Brain microvascular endothelial cell (primary cell): ENCODE results near the gene OR6P1.

Experiments used
- DNase-seq: peaks from one replicate; pipeline ENCODE4 v3.0.0-alpha.2; 2020
- H3K27ac ChIP-seq: fragments of 250-450 bp; sonication (Bioruptor Pico); 2 replicates; pipeline ENCODE4 v1.5.1; 2020; ENCODE audit warnings: mild to moderate bottlenecking, moderate library complexity
- H3K27me3 ChIP-seq: fragments of 250-450 bp; sonication (Bioruptor Pico); replicated peaks from 2 replicates; pipeline ENCODE4 v1.5.1; 2020; ENCODE audit warnings: mild to moderate bottlenecking
- H3K36me3 ChIP-seq: fragments of 250-450 bp; sonication (Bioruptor Pico); replicated peaks from 2 replicates; pipeline ENCODE4 v1.5.1; 2020; ENCODE audit warnings: mild to moderate bottlenecking
- H3K4me3 ChIP-seq: 2 replicates; pipeline ENCODE4 v1.5.1; 2011; ENCODE audit warnings: low read depth, mild to moderate bottlenecking, control low read depth, low read length, moderate library complexity
- CTCF ChIP-seq: IDR thresholded peaks from 2 replicates; pipeline ENCODE4 v1.5.1; 2011; ENCODE audit warnings: low read depth, mild to moderate bottlenecking, moderate library complexity, low read length, control low read depth, inconsistent platforms; ENCODE audit errors: missing control alignments
- in situ Hi-C: cut with HindIII; loops from 2 replicates; pipeline ENCODE4 v1.10.0; 2017; ENCODE audit warnings: low sequenced_read_pairs, low pct_ligation_motif_present

OR6P1 gene

GRCh38 chr1:158563853-158564252 lies 6.5 kb downstream of the OR6P1 start:
- in situ Hi-C loops, result no loop called here
- Histone ChIP-seq H3K27ac (no peak overlapping the region), H3K27me3 (no peaks in the 10 kb centered on the region), H3K36me3 (no peaks in the 10 kb centered on the region), H3K4me3 (no peak overlapping the region)
- DNase-seq, result no peak
- TF ChIP-seq CTCF, result no peak

DNA sequence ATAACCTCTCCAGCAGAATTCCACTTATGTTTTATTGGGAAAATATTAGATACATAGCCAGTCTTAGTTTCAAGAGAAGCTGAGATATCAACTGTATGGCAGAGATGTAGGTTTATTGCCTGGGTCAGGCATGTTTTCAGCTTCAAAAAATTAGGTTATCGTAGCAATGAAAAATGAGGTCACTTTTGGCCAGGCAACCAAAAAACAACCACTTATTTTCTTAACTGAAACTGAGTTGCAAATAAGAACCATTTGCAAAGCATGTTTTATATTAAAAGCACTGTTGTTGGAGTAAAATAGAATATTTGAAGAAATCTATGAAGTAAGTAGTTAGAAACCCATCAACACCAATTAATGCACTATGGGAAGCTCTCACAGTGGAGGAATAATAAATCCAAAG lies 10.7 kb downstream of the OR6P1 start:
- Histone ChIP-seq H3K36me3 (no peaks in the 10 kb centered on the region), H3K27me3 (no peaks in the 10 kb centered on the region), H3K4me3 (no peak overlapping the region), H3K27ac (no peak overlapping the region)
- no peak for TF ChIP-seq CTCF
- DNase-seq, result no peak
- in situ Hi-C loops, result no loop called here

- in situ Hi-C loops, result no loop called here
- no peak within 1 kb of the TSS for H3K27ac ChIP-seq
- no peak for DNase-seq
- H3K36me3 ChIP-seq, result no peaks in the 10 kb centered on the region
- TF ChIP-seq CTCF, result no peak
- no peak within 1 kb of the TSS for H3K4me3 ChIP-seq
- no peaks in the 10 kb centered on the region for H3K27me3 ChIP-seq
Measured at GRCh38 chr1:158554352-158554751, 16.0 kb downstream of the OR6P1 start, which contains the start of gene OR6Y1. Gene OR6Y1 (minus strand): TSS chr1:158554405. CDS start chr1:158548105, 6,300 bp downstream.

DNA sequence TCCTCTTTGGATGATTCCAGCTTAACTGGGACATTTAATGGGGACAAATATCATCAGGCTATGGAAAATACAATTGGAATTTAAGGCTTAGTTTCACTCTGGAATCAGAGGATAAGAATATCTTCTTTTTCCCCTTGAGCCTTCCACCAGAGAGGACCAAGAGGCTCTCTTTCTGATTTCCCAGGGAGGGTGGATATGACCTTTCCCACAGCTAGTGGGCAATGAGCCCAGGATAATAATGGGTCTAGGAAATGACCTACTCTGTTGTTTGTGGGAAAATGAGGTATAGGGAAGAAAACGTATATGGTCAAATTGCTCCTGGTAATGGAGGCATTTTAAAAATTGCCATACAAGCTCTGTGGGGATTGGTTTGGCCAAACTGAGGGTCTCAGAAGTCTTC lies 18.1 kb downstream of the OR6P1 start:
- DNase-seq, result no peak
- no peaks in the 10 kb centered on the region for H3K27me3 ChIP-seq
- H3K27ac ChIP-seq, result no peak overlapping the region
- no peak overlapping the region for H3K4me3 ChIP-seq
- TF ChIP-seq CTCF, result no peak
- H3K36me3 ChIP-seq, result no peaks in the 10 kb centered on the region
- in situ Hi-C loops, result no loop called here

DNA sequence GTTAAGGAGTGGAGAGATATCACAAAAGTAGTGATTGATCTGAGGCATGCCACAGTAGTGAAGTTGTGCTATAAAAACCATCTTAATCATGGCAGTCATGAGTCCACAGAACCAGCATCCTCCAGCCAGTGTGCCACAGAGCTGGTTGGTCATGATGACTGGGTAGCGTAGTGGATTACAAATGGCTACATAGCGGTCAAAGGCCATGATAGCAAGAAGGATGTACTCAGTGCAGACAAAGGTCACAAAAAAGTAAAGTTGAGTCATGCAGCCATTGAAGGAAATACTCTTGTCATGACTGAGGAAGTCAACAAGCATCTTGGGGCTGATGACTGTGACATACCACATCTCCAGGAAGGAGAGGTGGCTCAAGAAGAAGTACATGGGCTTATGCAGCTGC lies 22.8 kb downstream of the OR6P1 start:
- Histone ChIP-seq H3K27me3 (no peaks in the 10 kb centered on the region), H3K36me3 (no peaks in the 10 kb centered on the region), H3K27ac (no peak overlapping the region), H3K4me3 (no peak overlapping the region)
- TF ChIP-seq CTCF, result no peak
- DNase-seq, result no peak
- in situ Hi-C loops, result no loop called here

DNA sequence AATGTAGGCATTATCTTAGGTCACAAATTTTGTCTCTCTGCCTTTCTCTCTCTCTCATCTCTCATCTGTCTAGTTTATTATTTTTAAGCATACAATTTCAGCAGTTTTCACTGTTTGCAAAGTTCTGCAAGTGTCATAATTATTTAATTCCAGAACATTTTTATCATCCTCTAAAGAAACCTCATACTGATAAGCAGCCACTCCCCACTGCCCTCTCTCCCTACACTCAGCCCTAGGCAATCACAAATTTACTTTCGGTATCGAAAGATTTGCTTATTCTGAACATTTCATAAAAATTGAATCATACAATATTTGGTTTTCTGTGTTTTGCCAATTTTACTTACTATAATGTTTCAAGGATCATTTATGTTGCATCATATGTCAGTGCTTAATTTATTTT lies 32.8 kb downstream of the OR6P1 start:
- DNase-seq, result no peak
- Histone ChIP-seq H3K27ac (no peak overlapping the region), H3K36me3 (no peaks in the 10 kb centered on the region), H3K27me3 (no peaks in the 10 kb centered on the region), H3K4me3 (no peak overlapping the region)
- in situ Hi-C loops, result no loop called here
- TF ChIP-seq CTCF, result no peak
